Peyer's patch (tissue), 4 donors: ENCODE measurements around the gene SMYD2. TPM values are rescaled to one million over a fixed set of nuclear protein-coding genes. Genes with fewer than 3 reads are reported as not detected.

Experiments used
- DNase-seq, 3 donors: peaks; one replicate each; pipeline ENCODE4 v3.0.0-alpha.2; 2017 to 2019
- H3K27ac ChIP-seq, 4 donors: fragments of 200-600 bp; sonication (generic); one replicate each; pipeline ENCODE4 v1.5.1; 2016 to 2019
- H3K27me3 ChIP-seq, 2 donors: fragments of 200-600 bp; sonication (generic); one replicate each; pipeline ENCODE4 v1.5.1; 2019
- H3K36me3 ChIP-seq, 3 donors: fragments of 200-600 bp; sonication (generic); one replicate each; pipeline ENCODE4 v1.5.1; 2016 to 2019
- H3K4me1 ChIP-seq, 4 donors: fragments of 200-600 bp; sonication (generic); one replicate each; pipeline ENCODE4 v1.5.1; 2016 to 2019
- H3K4me3 ChIP-seq, 4 donors: fragments of 200-600 bp; sonication (generic); 1 replicate in 3 of 4; 2 replicates in 1 of 4; pipeline ENCODE4 v1.5.1; 2016 to 2019; ENCODE audit warnings: mild to moderate bottlenecking in 1 of 4
- H3K9me3 ChIP-seq, 4 donors: fragments of 200-600 bp; sonication (generic); one replicate each; pipeline ENCODE4 v1.5.1; 2016 to 2019; ENCODE audit warnings: mild to moderate bottlenecking in 1 of 4
- POLR2A ChIP-seq, 2 donors: fragments of 450-650 bp; IDR thresholded peaks; one replicate each; pipeline ENCODE4 v1.5.1; 2017; ENCODE audit warnings: antibody characterized with exemption in 2 of 2, mild to moderate bottlenecking in 2 of 2, moderate library complexity in 2 of 2
- total RNA-seq, 4 donors: library from RNA; depleted of rRNA; stranded (reverse); fragments of >200 nt; gene quantifications; one replicate each; pipeline ENCODE4 v1.1.0, GENCODE V29; 2016
- TF ChIP-seq, protein P1 (sequence below), 6 experiments: fragments of 450-650 bp in 4 of 6; fragments of 200-600 bp in 2 of 6; sonication (generic) in 1 of 6; IDR thresholded peaks; one replicate each; pipeline ENCODE4 v1.5.1; 2017 to 2019; ENCODE audit warnings: antibody characterized with exemption in 6 of 6, mild to moderate bottlenecking in 3 of 6, moderate library complexity in 1 of 6

The SMYD2 gene
- total RNA-seq, 4 donors from 2014 or later, result 13.2 to 40.1 (median 25.1) TPM

DNA sequence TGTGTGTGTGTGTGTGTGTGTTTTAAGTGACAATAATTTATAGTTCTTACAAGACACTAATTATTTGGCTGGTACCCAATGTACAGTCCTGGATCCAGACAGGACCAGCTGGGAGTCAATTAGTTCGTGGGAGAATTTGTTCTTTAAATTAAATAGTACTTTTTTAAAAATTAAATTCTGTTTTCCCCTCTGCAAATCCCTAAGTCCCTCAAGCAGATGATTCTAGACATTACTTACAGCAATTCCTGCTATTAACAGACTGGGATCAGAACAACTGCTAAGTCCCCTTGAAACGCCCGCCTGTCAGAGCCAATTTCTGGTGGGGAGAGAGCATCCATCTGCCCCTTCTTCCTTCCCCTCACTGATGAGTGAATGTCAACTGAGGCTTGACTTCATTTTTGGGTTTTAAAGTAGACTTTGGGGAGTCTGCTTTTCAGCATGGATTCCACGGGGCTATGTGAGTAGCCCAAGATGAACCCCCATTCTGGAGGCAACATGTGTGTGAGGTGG is 83.9 kb downstream of the SMYD2 start:
- Histone ChIP-seq H3K36me3 (no peaks in the 10 kb centered on the region), H3K27me3 (no peaks in the 10 kb centered on the region), H3K4me3 (no peak overlapping the region), H3K27ac (no peak overlapping the region), H3K9me3 (no peaks in the 10 kb centered on the region), H3K4me1 (no peaks in the 10 kb centered on the region)
- DNase-seq, result no peak
- TF ChIP-seq, protein P1, sequence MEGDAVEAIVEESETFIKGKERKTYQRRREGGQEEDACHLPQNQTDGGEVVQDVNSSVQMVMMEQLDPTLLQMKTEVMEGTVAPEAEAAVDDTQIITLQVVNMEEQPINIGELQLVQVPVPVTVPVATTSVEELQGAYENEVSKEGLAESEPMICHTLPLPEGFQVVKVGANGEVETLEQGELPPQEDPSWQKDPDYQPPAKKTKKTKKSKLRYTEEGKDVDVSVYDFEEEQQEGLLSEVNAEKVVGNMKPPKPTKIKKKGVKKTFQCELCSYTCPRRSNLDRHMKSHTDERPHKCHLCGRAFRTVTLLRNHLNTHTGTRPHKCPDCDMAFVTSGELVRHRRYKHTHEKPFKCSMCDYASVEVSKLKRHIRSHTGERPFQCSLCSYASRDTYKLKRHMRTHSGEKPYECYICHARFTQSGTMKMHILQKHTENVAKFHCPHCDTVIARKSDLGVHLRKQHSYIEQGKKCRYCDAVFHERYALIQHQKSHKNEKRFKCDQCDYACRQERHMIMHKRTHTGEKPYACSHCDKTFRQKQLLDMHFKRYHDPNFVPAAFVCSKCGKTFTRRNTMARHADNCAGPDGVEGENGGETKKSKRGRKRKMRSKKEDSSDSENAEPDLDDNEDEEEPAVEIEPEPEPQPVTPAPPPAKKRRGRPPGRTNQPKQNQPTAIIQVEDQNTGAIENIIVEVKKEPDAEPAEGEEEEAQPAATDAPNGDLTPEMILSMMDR (IDR thresholded peaks at IDR 0.05), result no peak
- no peak for TF ChIP-seq POLR2A (IDR thresholded peaks at IDR 0.05)

DNA sequence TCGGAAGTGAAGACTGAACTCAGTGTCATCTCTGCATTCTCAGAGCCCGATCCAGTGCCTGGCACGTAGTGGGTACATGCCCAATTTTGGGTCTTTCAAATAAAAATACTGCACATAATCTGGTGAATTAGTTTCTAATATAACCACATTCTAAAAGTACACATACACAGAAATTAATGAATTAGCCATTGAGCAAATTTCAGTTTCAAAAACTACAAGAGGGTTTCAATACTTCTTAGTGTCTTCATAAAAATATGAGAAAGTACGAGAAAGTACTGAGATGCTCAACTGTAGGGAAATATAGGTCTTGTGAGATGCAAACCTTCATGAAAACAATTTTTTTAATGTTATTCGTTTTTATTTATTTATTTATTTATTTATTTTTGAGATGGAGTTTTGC is 86.9 kb downstream of the SMYD2 start:
- H3K27me3 ChIP-seq, result no peaks in the 10 kb centered on the region
- H3K4me1 ChIP-seq, result no peaks in the 10 kb centered on the region
- DNase-seq, result no peak
- H3K36me3 ChIP-seq, result peaks cover 0 to 10% (median 0%) of the 10 kb centered on the region in 3 donors
- H3K4me3 ChIP-seq, result no peak overlapping the region
- no peaks in the 10 kb centered on the region for H3K9me3 ChIP-seq
- TF ChIP-seq, protein P1 (IDR thresholded peaks at IDR 0.05), result no peak
- TF ChIP-seq POLR2A (IDR thresholded peaks at IDR 0.05), result no peak
- H3K27ac ChIP-seq, result no peak overlapping the region

DNA sequence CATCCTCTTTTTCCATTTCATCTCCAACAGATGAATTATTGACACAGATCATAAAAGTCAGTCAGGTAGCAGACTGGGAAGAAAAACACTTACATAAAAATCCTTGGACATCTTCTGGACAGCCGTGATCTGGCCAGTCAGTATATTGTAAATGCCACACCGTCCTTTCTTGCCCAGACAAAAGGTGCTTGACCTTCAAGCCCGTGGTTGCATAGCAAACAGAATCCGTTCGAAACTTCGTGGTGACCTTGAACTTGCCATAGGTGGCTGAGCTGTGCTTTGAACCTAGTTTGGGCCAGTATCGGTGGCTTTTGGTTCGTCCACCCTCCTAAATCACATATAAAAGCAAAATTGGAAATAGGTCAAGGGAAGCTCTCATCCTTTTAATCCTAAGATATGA is 88.4 kb downstream of the SMYD2 start:
- H3K36me3 ChIP-seq, result peaks cover 0 to 10% (median 0%) of the 10 kb centered on the region in 3 donors
- no peak overlapping the region for H3K4me3 ChIP-seq
- no peaks in the 10 kb centered on the region for H3K9me3 ChIP-seq
- no peaks in the 10 kb centered on the region for H3K27me3 ChIP-seq
- no peak for DNase-seq
- TF ChIP-seq, protein P1 (IDR thresholded peaks at IDR 0.05), result no peak
- no peak for TF ChIP-seq POLR2A (IDR thresholded peaks at IDR 0.05)
- H3K4me1 ChIP-seq, result no peaks in the 10 kb centered on the region
- no peak overlapping the region for H3K27ac ChIP-seq

DNA sequence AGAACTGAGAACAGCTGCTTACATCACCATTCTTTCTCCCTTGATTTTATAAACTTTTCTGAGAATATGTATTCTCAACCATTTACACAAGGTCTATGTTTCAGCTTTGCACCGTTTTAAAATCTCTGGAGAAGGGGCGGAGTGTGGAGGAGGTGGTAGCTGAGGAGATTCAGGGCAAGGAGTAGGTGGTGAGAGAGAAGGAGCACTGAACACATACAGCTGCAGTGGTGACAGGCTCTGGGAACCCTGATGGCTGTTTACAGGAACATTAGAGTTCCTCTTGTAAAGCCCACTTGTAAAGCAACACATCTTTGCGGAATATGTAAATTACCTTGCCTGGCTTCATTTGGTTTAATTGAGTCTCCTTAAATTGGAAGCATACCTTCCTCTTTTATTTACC is 89.7 kb downstream of the SMYD2 start:
- TF ChIP-seq, protein P1 (IDR thresholded peaks at IDR 0.05), result no peak
- no peak for TF ChIP-seq POLR2A (IDR thresholded peaks at IDR 0.05)
- H3K27ac ChIP-seq, result no peak overlapping the region
- no peaks in the 10 kb centered on the region for H3K9me3 ChIP-seq
- H3K4me1 ChIP-seq, result no peaks in the 10 kb centered on the region
- no peaks in the 10 kb centered on the region for H3K27me3 ChIP-seq
- peaks cover 0 to 10% (median 0%) of the 10 kb centered on the region in 3 donors for H3K36me3 ChIP-seq
- DNase-seq, result no peak
- H3K4me3 ChIP-seq, result no peak overlapping the region

DNA sequence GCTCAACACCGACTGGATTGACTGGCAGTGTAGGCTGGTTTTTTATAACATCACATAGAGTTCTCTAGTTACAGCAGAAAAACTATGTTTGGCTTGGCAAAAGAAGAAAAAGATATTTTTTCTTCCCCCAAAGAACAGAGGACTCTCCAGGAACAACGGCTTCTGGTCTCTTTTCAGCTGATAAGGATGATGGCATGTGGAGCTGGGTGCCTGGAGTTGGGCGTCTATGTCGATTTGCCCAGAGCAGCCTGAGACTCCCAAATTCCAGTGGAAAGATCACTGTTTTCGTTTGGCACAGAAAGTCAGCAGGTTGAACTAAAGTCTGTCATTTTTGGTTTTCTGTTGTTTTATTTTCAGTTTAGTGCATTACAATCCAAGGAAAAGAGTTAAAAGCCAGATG is 91.1 kb downstream of the SMYD2 start:
- H3K27ac ChIP-seq, result no peak overlapping the region

More for the DNA sequence above, 91.1 kb downstream of the SMYD2 start:
- H3K4me1 ChIP-seq, result no peaks in the 10 kb centered on the region
- no peak overlapping the region for H3K4me3 ChIP-seq
- no peaks in the 10 kb centered on the region for H3K9me3 ChIP-seq
- H3K36me3 ChIP-seq, result peaks cover 0 to 10% (median 0%) of the 10 kb centered on the region in 3 donors
- no peaks in the 10 kb centered on the region for H3K27me3 ChIP-seq
- TF ChIP-seq POLR2A (IDR thresholded peaks at IDR 0.05), result no peak
- TF ChIP-seq, protein P1 (IDR thresholded peaks at IDR 0.05), result no peak
- no peak for DNase-seq
